OCI-M2 (cell line): ENCODE measurements around the gene CDH16.
"Not testable (repeated sequence)": the region's sequence is repeated elsewhere in the genome, so short reads cannot be mapped to it uniquely, and the experiment has no call there.

Source experiments
- DNase-seq: peaks from one replicate; lab custom pipeline; 2025; ENCODE audit not compliant: unreplicated experiment; lab: John Stamatoyannopoulos, UW

CDH16 gene

GRCh38 chr16:66874079-66874775, 44.5 kb downstream of the CDH16 start:
- no peak for DNase-seq

- DNase-seq = no peak
Measured at GRCh38 chr16:66873685-66874055, 45.0 kb downstream of the CDH16 start.

GRCh38 chr16:66872943-66873684, 45.6 kb downstream of the CDH16 start:
- DNase-seq = peak; percentile 80

GRCh38 chr16:66872559-66872942, 46.1 kb downstream of the CDH16 start:
- DNase-seq = no peak

- DNase-seq = no peak
Measured at GRCh38 chr16:66871840-66872239, 46.8 kb downstream of the CDH16 start.

- DNase-seq = not testable (repeated sequence)
Measured at GRCh38 chr16:66871363-66871762, 47.3 kb downstream of the CDH16 start.

GRCh38 chr16:66869424-66869823, 49.3 kb downstream of the CDH16 start:
- DNase-seq = no peak

GRCh38 chr16:66863707-66864106, 55.0 kb downstream of the CDH16 start:
- no peak for DNase-seq

- DNase-seq = no peak
Measured at GRCh38 chr16:66862023-66862520, 56.6 kb downstream of the CDH16 start.

- DNase-seq = no peak
Measured at GRCh38 chr16:66859397-66860068, 59.2 kb downstream of the CDH16 start.

GRCh38 chr16:66858740-66859396, 59.8 kb downstream of the CDH16 start:
- DNase-seq = no peak
